Nephron progenitor cell (in vitro differentiated cells): Measurements from ENCODE around the gene CNTN1.

Experiments
- DNase-seq: peaks from one replicate; pipeline ENCODE4 v3.0.0; 2021
- H3K27ac Mint-ChIP-seq: 2 replicates; pipeline ENCODE4 v1.8.0; 2021; ENCODE audit warnings: mild to moderate bottlenecking, moderate library complexity, mixed read lengths
- H3K27me3 Mint-ChIP-seq: 2 replicates; pipeline ENCODE4 v1.8.0; 2021; ENCODE audit warnings: mild to moderate bottlenecking, low read depth, mixed read lengths; ENCODE audit not compliant: poor library complexity
- H3K36me3 Mint-ChIP-seq: 2 replicates; pipeline ENCODE4 v1.8.0; 2021; ENCODE audit warnings: low read depth, mixed read lengths
- H3K4me1 Mint-ChIP-seq: 2 replicates; pipeline ENCODE4 v1.8.0; 2021; ENCODE audit warnings: mixed read lengths
- H3K4me3 Mint-ChIP-seq: 2 replicates; pipeline ENCODE4 v1.8.0; 2021; ENCODE audit warnings: mild to moderate bottlenecking, moderate library complexity, mixed read lengths
- H3K9me3 Mint-ChIP-seq: 2 replicates; pipeline ENCODE4 v1.8.0; 2021; ENCODE audit warnings: mild to moderate bottlenecking, moderate library complexity, mixed read lengths
- CTCF ChIP-seq: fragments of 200-600 bp; sonication (generic); IDR thresholded peaks from 2 replicates; pipeline ENCODE4 v1.5.0; 2021; ENCODE audit warnings: antibody characterized with exemption

CNTN1 gene

GRCh38 chr12:40738856-40739255 lies 46.6 kb downstream of the CNTN1 start:
- no peaks in the 10 kb centered on the region for H3K27me3 Mint-ChIP-seq
- no peak overlapping the region for H3K4me3 Mint-ChIP-seq
- DNase-seq: no peak
- H3K4me1 Mint-ChIP-seq: peaks cover 13% of the 10 kb centered on the region
- no peak for TF ChIP-seq CTCF
- H3K27ac Mint-ChIP-seq: no peak overlapping the region
- H3K36me3 Mint-ChIP-seq: no peaks in the 10 kb centered on the region
- H3K9me3 Mint-ChIP-seq: peaks cover 8% of the 10 kb centered on the region

GRCh38 chr12:40742041-40742440 lies 49.8 kb downstream of the CNTN1 start:
- Mint-ChIP-seq H3K27ac (no peak overlapping the region), H3K36me3 (no peaks in the 10 kb centered on the region), H3K27me3 (no peaks in the 10 kb centered on the region), H3K4me3 (no peak overlapping the region), H3K4me1 (no peaks in the 10 kb centered on the region), H3K9me3 (peaks cover 8% of the 10 kb centered on the region)
- no peak for DNase-seq
- TF ChIP-seq CTCF: no peak

- no peak for DNase-seq
- Mint-ChIP-seq H3K27me3 (no peaks in the 10 kb centered on the region), H3K27ac (no peak overlapping the region), H3K9me3 (peaks cover 7% of the 10 kb centered on the region), H3K4me1 (no peaks in the 10 kb centered on the region), H3K4me3 (no peak overlapping the region), H3K36me3 (no peaks in the 10 kb centered on the region)
- TF ChIP-seq CTCF: no peak
These were observed 53.1 kb downstream of the CNTN1 start for GRCh38 chr12:40745386-40745785.

GRCh38 chr12:40749863-40750262 lies 57.6 kb downstream of the CNTN1 start:
- Mint-ChIP-seq H3K9me3 (no peaks in the 10 kb centered on the region), H3K4me1 (no peaks in the 10 kb centered on the region), H3K4me3 (no peak overlapping the region), H3K36me3 (no peaks in the 10 kb centered on the region), H3K27ac (no peak overlapping the region), H3K27me3 (peaks cover 4% of the 10 kb centered on the region)
- no peak for TF ChIP-seq CTCF
- no peak for DNase-seq

GRCh38 chr12:40752011-40752410 lies 59.8 kb downstream of the CNTN1 start:
- Mint-ChIP-seq H3K4me3 (no peak overlapping the region), H3K9me3 (no peaks in the 10 kb centered on the region), H3K4me1 (no peaks in the 10 kb centered on the region), H3K27me3 (peaks cover 6% of the 10 kb centered on the region), H3K36me3 (no peaks in the 10 kb centered on the region), H3K27ac (no peak overlapping the region)
- no peak for TF ChIP-seq CTCF
- DNase-seq: no peak

DNA sequence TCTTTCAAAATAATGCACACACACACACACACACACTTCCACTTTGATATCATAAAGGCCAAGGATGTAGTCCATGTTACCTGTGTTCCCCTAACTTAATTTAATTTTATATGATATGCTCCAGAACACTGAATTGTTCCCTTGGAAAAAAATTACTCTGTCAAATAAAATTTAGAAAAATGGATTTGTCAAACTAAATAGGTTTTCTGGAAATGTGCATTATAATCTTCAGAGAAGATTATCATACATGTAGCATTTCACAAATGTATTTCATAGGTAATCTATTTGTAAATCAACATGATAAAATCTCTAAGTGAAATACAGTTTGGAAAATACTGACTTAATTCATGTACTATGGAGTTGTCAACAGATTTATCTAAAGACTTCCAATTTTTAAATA lies 68.6 kb downstream of the CNTN1 start:
- no peak overlapping the region for H3K4me3 Mint-ChIP-seq

More for the DNA sequence above, 68.6 kb downstream of the CNTN1 start:
- DNase-seq: no peak
- H3K9me3 Mint-ChIP-seq: no peaks in the 10 kb centered on the region
- no peaks in the 10 kb centered on the region for H3K36me3 Mint-ChIP-seq
- H3K27me3 Mint-ChIP-seq: peaks cover 2% of the 10 kb centered on the region
- no peak overlapping the region for H3K27ac Mint-ChIP-seq
- TF ChIP-seq CTCF: no peak
- no peaks in the 10 kb centered on the region for H3K4me1 Mint-ChIP-seq
